A549 (cell line): ENCODE measurements around the gene ITGA11. TPM values are rescaled to one million over a fixed set of nuclear protein-coding genes. Genes with fewer than 3 reads are reported as not detected.

Source experiments
- ATAC-seq, 2 experiments: fragments of 200-7000 bp in 1 of 2; fragments of >200 bp in 1 of 2; cut with Nextera tagmentation in 1 of 2; cut with Tn5 transposase in 1 of 2; 3 replicates each; pipeline versions ENCODE4 v1.8.0 to v1.9.1; 2018 to 2020; ENCODE audit warnings: mild to moderate bottlenecking in 1 of 2, moderate library complexity in 1 of 2
- CTCF ChIA-PET: fragments of 300-600 bp; sonication (Branson Sonifier 250); formaldehyde crosslinking; extraction: SDS; loops from one replicate; lab custom pipeline; 2021; ENCODE audit warnings: antibody characterized with exemption, inconsistent platforms; lab: Yijun Ruan, JAX
- POLR2A ChIA-PET: fragments of 350-600 bp; formaldehyde crosslinking; extraction: SDS; loops from one replicate; lab custom pipeline; 2021; ENCODE audit warnings: antibody characterized with exemption, inconsistent platforms; lab: Yijun Ruan, JAX
- DNase-seq, 2 experiments: peaks; one replicate each; pipeline versions ENCODE4 v3.0.0 to v3.0.0-alpha.2; 2011 to 2016; ENCODE audit warnings: low read depth in 1 of 2, low spot score in 1 of 2
- FAIRE-seq: peaks from 2 replicates; lab custom pipeline; 2011; peaks lifted over from hg19 to GRCh38; lab: Jason Lieb, UNC
- H3K27ac ChIP-seq, 2 experiments: fragments of >200 bp; sonication (Bioruptor Twin); formaldehyde crosslinking; 3 replicates each; pipeline ENCODE4 v1.5.1; 2016 to 2017
- H3K4me1 ChIP-seq: fragments of >200 bp; sonication (Bioruptor Twin); formaldehyde crosslinking; 3 replicates; pipeline ENCODE4 v1.6.1; 2016
- H3K4me2 ChIP-seq: fragments of >200 bp; sonication (Bioruptor Twin); formaldehyde crosslinking; 3 replicates; pipeline ENCODE4 v1.6.1; 2016
- H3K4me3 ChIP-seq: fragments of >200 bp; sonication (Bioruptor Twin); formaldehyde crosslinking; 3 replicates; pipeline ENCODE4 v1.5.1; 2016
- H3K9me3 ChIP-seq: fragments of >200 bp; sonication (Bioruptor Twin); formaldehyde crosslinking; 3 replicates; pipeline ENCODE4 v1.6.1; 2016
- CBX2 ChIP-seq: fragments of 200-600 bp; sonication (generic); IDR thresholded peaks from 2 replicates; pipeline ENCODE4 v1.6.1; 2016; ENCODE audit warnings: low read depth, mild to moderate bottlenecking, borderline replicate concordance
- CBX8 ChIP-seq: fragments of 200-600 bp; sonication (generic); IDR thresholded peaks from 2 replicates; pipeline ENCODE4 v1.6.1; 2016
- CTCF ChIP-seq: fragments of >200 bp; sonication (Bioruptor Twin); formaldehyde crosslinking; IDR thresholded peaks from 3 replicates; pipeline ENCODE4 v1.5.1; 2016
- EHF ChIP-seq: fragments of 250-450 bp; sonication (Bioruptor Pico); IDR thresholded peaks from 2 replicates; pipeline ENCODE4 v1.5.0; 2020; ENCODE audit warnings: mild to moderate bottlenecking
- ESRRA ChIP-seq: fragments of 150-350 bp; IDR thresholded peaks from 2 replicates; pipeline ENCODE4 v1.6.1; 2014; ENCODE audit warnings: mild to moderate bottlenecking, low read length, borderline replicate concordance
- FOSB ChIP-seq: fragments of 250-450 bp; sonication (Bioruptor Pico); IDR thresholded peaks from 2 replicates; pipeline ENCODE4 v1.5.0; 2020; ENCODE audit warnings: mild to moderate bottlenecking, moderate library complexity
- HDAC2 ChIP-seq: fragments of 200-600 bp; sonication (generic); IDR thresholded peaks from 2 replicates; pipeline ENCODE4 v1.6.1; 2016
- KDM1A ChIP-seq: fragments of 200-600 bp; sonication (generic); IDR thresholded peaks from 2 replicates; pipeline ENCODE4 v1.6.1; 2016; ENCODE audit warnings: low read depth, mild to moderate bottlenecking
- NPAS2 ChIP-seq: fragments of 250-450 bp; sonication (Bioruptor Pico); IDR thresholded peaks from 2 replicates; pipeline ENCODE4 v1.8.0; 2022; ENCODE audit warnings: mild to moderate bottlenecking, moderate library complexity, borderline replicate concordance
- NR3C1 ChIP-seq: fragments of >200 bp; sonication (Bioruptor Twin); formaldehyde crosslinking; IDR thresholded peaks from 3 replicates; pipeline ENCODE4 v1.6.1; 2017
- POLR2A ChIP-seq: IDR thresholded peaks from 2 replicates; pipeline ENCODE4 v1.6.1; 2012; ENCODE audit warnings: mild to moderate bottlenecking, low read length
- RARB ChIP-seq: fragments of 250-450 bp; sonication (Bioruptor Pico); IDR thresholded peaks from 2 replicates; pipeline ENCODE4 v1.8.0; 2021; ENCODE audit warnings: mild to moderate bottlenecking, moderate library complexity
- RCOR1 ChIP-seq: fragments of 150-350 bp; IDR thresholded peaks from 2 replicates; pipeline ENCODE4 v1.6.1; 2014; ENCODE audit warnings: antibody characterized with exemption, low read length, low read depth
- RFX5 ChIP-seq: fragments of 450-650 bp; IDR thresholded peaks from 2 replicates; pipeline ENCODE4 v1.7.1; 2014; ENCODE audit warnings: antibody characterized with exemption, mild to moderate bottlenecking, moderate library complexity
- SMC3 ChIP-seq: fragments of >200 bp; sonication (Bioruptor Twin); formaldehyde crosslinking; IDR thresholded peaks from 3 replicates; pipeline ENCODE4 v1.6.1; 2018; ENCODE audit warnings: inconsistent platforms
- SREBF2 ChIP-seq: fragments of 450-650 bp; IDR thresholded peaks from 2 replicates; pipeline ENCODE4 v1.6.1; 2014; ENCODE audit warnings: mild to moderate bottlenecking, moderate library complexity
- TFCP2L1 ChIP-seq: fragments of 250-450 bp; sonication (Bioruptor Pico); IDR thresholded peaks from 2 replicates; pipeline ENCODE4 v1.5.0; 2021; ENCODE audit warnings: mild to moderate bottlenecking
- ZFP36 ChIP-seq: fragments of 450-650 bp; IDR thresholded peaks from 2 replicates; pipeline ENCODE4 v1.6.1; 2014; ENCODE audit warnings: borderline replicate concordance; ENCODE audit not compliant: partially characterized antibody
- WGBS: methylation state at CpG from one replicate; pipeline ENCODE4 v1.1.6; 2017; ENCODE audit errors: missing lambda C conversion rate; 5-methylcytosine and 5-hydroxymethylcytosine counted together
- polyA plus RNA-seq, 4 experiments: library from polyadenylated mRNA; depleted of rRNA in 3 of 4; stranded (reverse); fragments of >200 nt; fragmentation: RNase III in 1 of 4; extraction: RNeasy Plus Mini Kit Qiagen cat#74134 plus additional on column Dnase treatment in 1 of 4; gene quantifications; 2 replicates in 3 of 4; 3 replicates in 1 of 4; pipeline ENCODE4 v1.2.3, GENCODE V29; 2011 to 2017
- TF ChIP-seq, protein P1 (sequence below): fragments of 200-600 bp; sonication (generic); IDR thresholded peaks from 2 replicates; pipeline ENCODE4 v1.6.1; 2016; ENCODE audit warnings: antibody characterized with exemption, mild to moderate bottlenecking, moderate library complexity
- TF ChIP-seq, protein P2 (sequence below): IDR thresholded peaks from 2 replicates; pipeline ENCODE4 v1.6.1; 2012
- TF ChIP-seq, protein P3 (sequence below): fragments of >200 bp; sonication (Bioruptor Twin); formaldehyde crosslinking; IDR thresholded peaks from 2 replicates; pipeline ENCODE4 v1.6.1; 2016

ITGA11 gene
- polyA plus RNA-seq, 2 of the 4 experiments (the other 2 are of a cell fraction), result 8.3 to 17.2 TPM

- Histone ChIP-seq H3K9me3 (no peaks in the 10 kb centered on the region), H3K27ac (no peak overlapping the region), H3K4me3 (no peak overlapping the region), H3K4me1 (peaks cover 17% of the 10 kb centered on the region), H3K4me2 (no peak overlapping the region)
- TF ChIP-seq HDAC2, result no peak
- no peak for TF ChIP-seq CTCF
- TF ChIP-seq, protein P1, sequence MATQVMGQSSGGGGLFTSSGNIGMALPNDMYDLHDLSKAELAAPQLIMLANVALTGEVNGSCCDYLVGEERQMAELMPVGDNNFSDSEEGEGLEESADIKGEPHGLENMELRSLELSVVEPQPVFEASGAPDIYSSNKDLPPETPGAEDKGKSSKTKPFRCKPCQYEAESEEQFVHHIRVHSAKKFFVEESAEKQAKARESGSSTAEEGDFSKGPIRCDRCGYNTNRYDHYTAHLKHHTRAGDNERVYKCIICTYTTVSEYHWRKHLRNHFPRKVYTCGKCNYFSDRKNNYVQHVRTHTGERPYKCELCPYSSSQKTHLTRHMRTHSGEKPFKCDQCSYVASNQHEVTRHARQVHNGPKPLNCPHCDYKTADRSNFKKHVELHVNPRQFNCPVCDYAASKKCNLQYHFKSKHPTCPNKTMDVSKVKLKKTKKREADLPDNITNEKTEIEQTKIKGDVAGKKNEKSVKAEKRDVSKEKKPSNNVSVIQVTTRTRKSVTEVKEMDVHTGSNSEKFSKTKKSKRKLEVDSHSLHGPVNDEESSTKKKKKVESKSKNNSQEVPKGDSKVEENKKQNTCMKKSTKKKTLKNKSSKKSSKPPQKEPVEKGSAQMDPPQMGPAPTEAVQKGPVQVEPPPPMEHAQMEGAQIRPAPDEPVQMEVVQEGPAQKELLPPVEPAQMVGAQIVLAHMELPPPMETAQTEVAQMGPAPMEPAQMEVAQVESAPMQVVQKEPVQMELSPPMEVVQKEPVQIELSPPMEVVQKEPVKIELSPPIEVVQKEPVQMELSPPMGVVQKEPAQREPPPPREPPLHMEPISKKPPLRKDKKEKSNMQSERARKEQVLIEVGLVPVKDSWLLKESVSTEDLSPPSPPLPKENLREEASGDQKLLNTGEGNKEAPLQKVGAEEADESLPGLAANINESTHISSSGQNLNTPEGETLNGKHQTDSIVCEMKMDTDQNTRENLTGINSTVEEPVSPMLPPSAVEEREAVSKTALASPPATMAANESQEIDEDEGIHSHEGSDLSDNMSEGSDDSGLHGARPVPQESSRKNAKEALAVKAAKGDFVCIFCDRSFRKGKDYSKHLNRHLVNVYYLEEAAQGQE, result no peak
- TF ChIP-seq, protein P2, sequence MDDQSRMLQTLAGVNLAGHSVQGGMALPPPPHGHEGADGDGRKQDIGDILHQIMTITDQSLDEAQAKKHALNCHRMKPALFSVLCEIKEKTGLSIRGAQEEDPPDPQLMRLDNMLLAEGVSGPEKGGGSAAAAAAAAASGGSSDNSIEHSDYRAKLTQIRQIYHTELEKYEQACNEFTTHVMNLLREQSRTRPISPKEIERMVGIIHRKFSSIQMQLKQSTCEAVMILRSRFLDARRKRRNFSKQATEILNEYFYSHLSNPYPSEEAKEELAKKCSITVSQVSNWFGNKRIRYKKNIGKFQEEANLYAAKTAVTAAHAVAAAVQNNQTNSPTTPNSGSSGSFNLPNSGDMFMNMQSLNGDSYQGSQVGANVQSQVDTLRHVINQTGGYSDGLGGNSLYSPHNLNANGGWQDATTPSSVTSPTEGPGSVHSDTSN, result no peak
- TF ChIP-seq TFCP2L1, result no peak
- TF ChIP-seq CBX8, result no peak
- TF ChIP-seq KDM1A, result no peak
- TF ChIP-seq RFX5, result no peak
- TF ChIP-seq RCOR1, result no peak
- POLR2A ChIA-PET, result no interaction called here
- no peak for FAIRE-seq
- no peak for DNase-seq
- CTCF ChIA-PET, result no interaction called here
- no peak for ATAC-seq
- 66% methylated on average over 6 of the region's 6 CpGs for WGBS
Measured at GRCh38 chr15:68330416-68330815, 101.5 kb downstream of the ITGA11 start.

- TF ChIP-seq FOSB (CRISPR knock-in tag), result no peak
- no peak for ATAC-seq
- Histone ChIP-seq H3K27ac (no peak overlapping the region), H3K4me2 (no peak overlapping the region), H3K4me3 (no peak overlapping the region), H3K4me1 (peaks cover 5% of the 10 kb centered on the region), H3K9me3 (no peaks in the 10 kb centered on the region)
- no peak for FAIRE-seq
- POLR2A ChIA-PET, result no interaction called here
- DNase-seq, result no peak
- CTCF ChIA-PET, result interaction anchor here (0.6 to 1.3 kb wide), 4 partner anchors 17 to 1998 kb away, joined by 3 to 5 read pairs (median 3); no protein-coding TSS in a partner anchor
- 77% methylated on average over 3 of the region's 3 CpGs for WGBS
Measured at GRCh38 chr15:68328964-68329363, 103.0 kb downstream of the ITGA11 start.

- ATAC-seq (no peak), FAIRE-seq (no peak), DNase-seq (no peak)
- Histone ChIP-seq H3K4me2 (no peak overlapping the region), H3K4me1 (no peaks in the 10 kb centered on the region; the same call in 2 of the 3 replicates), H3K9me3 (no peaks in the 10 kb centered on the region), H3K27ac (no peak overlapping the region), H3K4me3 (no peak overlapping the region)
- TF ChIP-seq, protein P3, sequence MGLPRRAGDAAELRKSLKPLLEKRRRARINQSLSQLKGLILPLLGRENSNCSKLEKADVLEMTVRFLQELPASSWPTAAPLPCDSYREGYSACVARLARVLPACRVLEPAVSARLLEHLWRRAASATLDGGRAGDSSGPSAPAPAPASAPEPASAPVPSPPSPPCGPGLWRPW, result no peak
- TF ChIP-seq, protein P1, result no peak
- TF ChIP-seq SREBF2, result no peak
- TF ChIP-seq RARB (CRISPR knock-in tag), result no peak
- no peak for TF ChIP-seq NPAS2 (CRISPR knock-in tag)
- no peak for TF ChIP-seq CBX8
- TF ChIP-seq TFCP2L1, result no peak
- no peak for TF ChIP-seq SMC3
- TF ChIP-seq POLR2A, result no peak
- TF ChIP-seq ESRRA, result no peak
- TF ChIP-seq FOSB (CRISPR knock-in tag), result no peak
- no peak for TF ChIP-seq EHF
- no peak for TF ChIP-seq ZFP36
- no peak for TF ChIP-seq HDAC2
- TF ChIP-seq NR3C1, result no peak
- no peak for TF ChIP-seq CBX2
- POLR2A ChIA-PET, result no interaction called here
- WGBS, result 72% methylated on average over 8 of the region's 8 CpGs
- CTCF ChIA-PET, result interaction anchor here (0.5 to 1.3 kb wide), 5 partner anchors 17 to 1621 kb away, joined by 3 read pairs; no protein-coding TSS in a partner anchor
Measured at GRCh38 chr15:68328443-68328842, 103.5 kb downstream of the ITGA11 start.
